Calu3 (cell line): ENCODE measurements around the gene HSPB2. TPM values are rescaled to one million over a fixed set of nuclear protein-coding genes. Genes with fewer than 3 reads are reported as not detected.
"Not testable (repeated sequence)": the region's sequence is repeated elsewhere in the genome, so short reads cannot be mapped to it uniquely, and the experiment has no call there.

ENCODE experiments used
- BruUV-seq: library from RNA; stranded (reverse); fragments of 400-500 nt; replicated peaks from 2 replicates; lab custom pipeline; 2021; lab: Mats Ljungman, UMichigan
- CTCF ChIA-PET: fragments of 300-600 bp; sonication (Branson Sonifier 250); formaldehyde crosslinking; loops from one replicate; lab custom pipeline; 2022; ENCODE audit warnings: antibody characterized with exemption; lab: Charles Lee
- DNase-seq: peaks from one replicate; pipeline ENCODE4 v3.0.0; 2022
- H3K27ac Mint-ChIP-seq: one replicate; pipeline ENCODE4 v1.8.0; 2022; ENCODE audit warnings: mixed read lengths; ENCODE audit not compliant: unreplicated experiment
- H3K27me3 Mint-ChIP-seq: one replicate; pipeline ENCODE4 v1.8.0; 2022; ENCODE audit warnings: mixed read lengths; ENCODE audit not compliant: unreplicated experiment
- H3K36me3 Mint-ChIP-seq: one replicate; pipeline ENCODE4 v1.8.0; 2022; ENCODE audit warnings: mild to moderate bottlenecking, moderate library complexity, mixed read lengths; ENCODE audit not compliant: insufficient read depth, unreplicated experiment
- H3K4me1 Mint-ChIP-seq: one replicate; pipeline ENCODE4 v1.8.0; 2022; ENCODE audit warnings: mild to moderate bottlenecking, low read depth, mixed read lengths; ENCODE audit not compliant: unreplicated experiment
- H3K4me3 Mint-ChIP-seq: one replicate; pipeline ENCODE4 v1.8.0; 2022; ENCODE audit warnings: mild to moderate bottlenecking, low read depth, moderate library complexity, mixed read lengths; ENCODE audit not compliant: unreplicated experiment
- H3K9me3 Mint-ChIP-seq: one replicate; pipeline ENCODE4 v1.8.0; 2022; ENCODE audit warnings: low read depth, mixed read lengths; ENCODE audit not compliant: unreplicated experiment
- CTCF ChIP-seq: fragments of 200-600 bp; IDR thresholded peaks from one replicate; pipeline ENCODE4 v1.8.0; 2022; ENCODE audit warnings: antibody characterized with exemption; ENCODE audit not compliant: unreplicated experiment
- intact Hi-C: fragments of 100-400 bp; cut with micrococcal nuclease; formaldehyde crosslinking; loops from one replicate; pipeline ENCODE4 v1.10.0; 2022; ENCODE audit not compliant: unreplicated experiment
- total RNA-seq: library from RNA; stranded (reverse); gene quantifications from 2 replicates; pipeline ENCODE4 v1.2.3, GENCODE V29; 2022

The HSPB2 gene
- total RNA-seq, 1 experiment from 2014 or later = not detected

GRCh38 chr11:111882202-111882601 is 30.3 kb upstream of the HSPB2 start:
- no peak overlapping the region for H3K27ac Mint-ChIP-seq
- H3K27me3 Mint-ChIP-seq = no peaks in the 10 kb centered on the region
- peaks cover 19% of the 10 kb centered on the region for H3K36me3 Mint-ChIP-seq
- H3K9me3 Mint-ChIP-seq = no peaks in the 10 kb centered on the region
- peaks cover 9% of the 10 kb centered on the region for H3K4me1 Mint-ChIP-seq
- TF ChIP-seq CTCF = no peak
- CTCF ChIA-PET = no interaction called here
- H3K4me3 Mint-ChIP-seq = no peak overlapping the region
- BruUV-seq = no TSS peak
- intact Hi-C loops = no loop called here
- DNase-seq = no peak

- CTCF ChIA-PET, DNase-seq: not testable (repeated sequence)
Measured at GRCh38 chr11:111885053-111885452, 27.5 kb upstream of the HSPB2 start.

GRCh38 chr11:111886032-111886431 is 26.5 kb upstream of the HSPB2 start:
- intact Hi-C loops = no loop called here
- Mint-ChIP-seq H3K4me1 (no peaks in the 10 kb centered on the region), H3K4me3 (no peak overlapping the region), H3K9me3 (no peaks in the 10 kb centered on the region), H3K27me3 (no peaks in the 10 kb centered on the region), H3K36me3 (no peaks in the 10 kb centered on the region), H3K27ac (no peak overlapping the region)
- BruUV-seq = no TSS peak
- no peak for TF ChIP-seq CTCF
- DNase-seq = no peak
- CTCF ChIA-PET = interaction anchor here (0.7 kb wide), 1 partner anchor 180 kb away, joined by 3 read pairs; no protein-coding TSS in a partner anchor

More at GRCh38 chr11:111885053-111885452, 27.5 kb upstream of the HSPB2 start:
- H3K9me3 Mint-ChIP-seq, H3K36me3 Mint-ChIP-seq, BruUV-seq, H3K27ac Mint-ChIP-seq, H3K4me3 Mint-ChIP-seq, H3K27me3 Mint-ChIP-seq, intact Hi-C loops, H3K4me1 Mint-ChIP-seq: not testable (repeated sequence)

- DNase-seq = no peak
- H3K4me3 Mint-ChIP-seq = no peak overlapping the region
- H3K36me3 Mint-ChIP-seq = no peaks in the 10 kb centered on the region
- H3K4me1 Mint-ChIP-seq = no peaks in the 10 kb centered on the region
- H3K27ac Mint-ChIP-seq = no peak overlapping the region
- no peak for TF ChIP-seq CTCF
- no TSS peak for BruUV-seq
- H3K9me3 Mint-ChIP-seq = no peaks in the 10 kb centered on the region
- intact Hi-C loops = no loop called here
- CTCF ChIA-PET = no interaction called here
- H3K27me3 Mint-ChIP-seq = no peaks in the 10 kb centered on the region
Measured at GRCh38 chr11:111886844-111887243, 25.7 kb upstream of the HSPB2 start.

GRCh38 chr11:111905411-111905810 is 7.1 kb upstream of the HSPB2 start:
- no TSS peak for BruUV-seq
- H3K27ac Mint-ChIP-seq = no peak overlapping the region
- DNase-seq = no peak
- H3K4me3 Mint-ChIP-seq = no peak overlapping the region
- H3K27me3 Mint-ChIP-seq = peaks cover 21% of the 10 kb centered on the region
- H3K36me3 Mint-ChIP-seq = no peaks in the 10 kb centered on the region
- intact Hi-C loops = no loop called here
- CTCF ChIA-PET = no interaction called here
- TF ChIP-seq CTCF = no peak
- H3K9me3 Mint-ChIP-seq = no peaks in the 10 kb centered on the region
- H3K4me1 Mint-ChIP-seq = no peaks in the 10 kb centered on the region
